ENCODE measurements around the gene ESPN.
A peak's percentile ranks its signal among the peaks of the same experiment; 100 is the strongest.
"Not testable (repeated sequence)": the region's sequence is repeated elsewhere in the genome, so short reads cannot be mapped to it uniquely, and the experiment has no call there.

ESPN gene

GRCh38 chr1:6426277-6426971 lies 1.8 kb downstream of the ESPN start:
- no peak for DNase-seq (ENCODE audit: extremely low spot score, insufficient read length, low read depth)
- FAIRE-seq: no peak

GRCh38 chr1:6426972-6427350 lies 2.4 kb downstream of the ESPN start:
- DNase-seq (ENCODE audit: extremely low spot score, insufficient read length, low read depth): no peak
- no peak for FAIRE-seq

- DNase-seq (ENCODE audit: extremely low spot score, insufficient read length, low read depth) (no peak), FAIRE-seq (no peak)
Observed at GRCh38 chr1:6427441-6428390, 3.1 kb downstream of the ESPN start.

- peak; percentile 78 for FAIRE-seq
- not testable (repeated sequence) for DNase-seq (ENCODE audit: extremely low spot score, insufficient read length, low read depth)
Observed at GRCh38 chr1:6428453-6428852, 3.9 kb downstream of the ESPN start.

- FAIRE-seq: not testable (repeated sequence)
Observed at GRCh38 chr1:6429660-6430411, 5.3 kb downstream of the ESPN start.

GRCh38 chr1:6431645-6432579 lies 7.3 kb downstream of the ESPN start:
- FAIRE-seq: peak; percentile 56

More at GRCh38 chr1:6429660-6430411, 5.3 kb downstream of the ESPN start:
- not testable (repeated sequence) for DNase-seq (ENCODE audit: extremely low spot score, insufficient read length, low read depth)

GRCh38 chr1:6434186-6434585 lies 9.6 kb downstream of the ESPN start:
- FAIRE-seq: no peak
- DNase-seq (ENCODE audit: extremely low spot score, insufficient read length, low read depth): no peak

More at GRCh38 chr1:6431645-6432579, 7.3 kb downstream of the ESPN start:
- DNase-seq (ENCODE audit: extremely low spot score, insufficient read length, low read depth): not testable (repeated sequence)

- no peak for DNase-seq (ENCODE audit: extremely low spot score, insufficient read length, low read depth)
- FAIRE-seq: no peak
Observed at GRCh38 chr1:6435129-6435528, 10.6 kb downstream of the ESPN start.

- DNase-seq (ENCODE audit: extremely low spot score, insufficient read length, low read depth): no peak
- no peak for FAIRE-seq
Observed at GRCh38 chr1:6435547-6435946, 11.0 kb downstream of the ESPN start.

- FAIRE-seq; DNase-seq (ENCODE audit: extremely low spot score, insufficient read length, low read depth): not testable (repeated sequence)
Observed at GRCh38 chr1:6436277-6436676, 11.7 kb downstream of the ESPN start.

- FAIRE-seq; DNase-seq (ENCODE audit: extremely low spot score, insufficient read length, low read depth): not testable (repeated sequence)
Observed at GRCh38 chr1:6437012-6437700, 12.6 kb downstream of the ESPN start.

GRCh38 chr1:6438047-6438525 lies 13.5 kb downstream of the ESPN start:
- FAIRE-seq (peak; percentile 55), DNase-seq (ENCODE audit: extremely low spot score, insufficient read length, low read depth) (peak; percentile 62)

GRCh38 chr1:6440198-6441126 lies 15.9 kb downstream of the ESPN start:
- DNase-seq (ENCODE audit: extremely low spot score, insufficient read length, low read depth) (peak; percentile 42), FAIRE-seq (no peak)

- FAIRE-seq (no peak), DNase-seq (ENCODE audit: extremely low spot score, insufficient read length, low read depth) (no peak)
Observed at GRCh38 chr1:6441586-6441985, 17.0 kb downstream of the ESPN start.

GRCh38 chr1:6443339-6444115 lies 19.0 kb downstream of the ESPN start:
- FAIRE-seq: no peak

GRCh38 chr1:6444377-6444776 lies 19.8 kb downstream of the ESPN start:
- no peak for FAIRE-seq
- no peak for DNase-seq (ENCODE audit: extremely low spot score, insufficient read length, low read depth)

More at GRCh38 chr1:6443339-6444115, 19.0 kb downstream of the ESPN start:
- DNase-seq (ENCODE audit: extremely low spot score, insufficient read length, low read depth): no peak
